Epithelial cell of esophagus (primary cell): ENCODE results near the gene COL4A2.

Experiments
- DNase-seq: peaks from one replicate; pipeline ENCODE4 v3.0.0; 2010; ENCODE audit warnings: low read depth
- H3K4me3 ChIP-seq: 2 replicates; pipeline ENCODE4 v1.5.1; 2011; ENCODE audit warnings: mild to moderate bottlenecking, low read length, control low read depth
- TF ChIP-seq, protein P1 (sequence below): IDR thresholded peaks from 2 replicates; pipeline ENCODE4 v1.5.1; 2011; ENCODE audit warnings: low read depth, mild to moderate bottlenecking, low read length, control low read depth, inconsistent platforms; ENCODE audit not compliant: insufficient read depth; ENCODE audit errors: missing control alignments

The COL4A2 gene

DNA sequence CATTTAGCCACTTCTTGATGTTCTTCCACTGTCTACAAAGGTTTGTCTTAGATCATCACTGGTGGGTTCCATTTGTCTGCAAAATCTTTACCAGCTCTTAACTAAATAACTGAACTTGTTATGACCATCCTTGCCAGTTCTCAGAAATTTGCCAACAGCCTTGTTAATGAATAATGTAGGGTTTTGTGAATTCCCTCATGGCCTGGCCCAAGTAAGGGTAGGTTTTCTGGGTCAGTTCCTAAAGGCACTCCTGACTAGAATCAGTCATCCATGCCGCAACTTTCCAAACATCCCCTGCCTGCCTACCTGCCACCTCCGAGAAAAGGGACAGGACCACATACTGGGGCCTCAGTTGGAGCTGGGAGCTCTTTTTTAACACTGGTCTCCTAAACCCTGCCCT lies 4.1 kb upstream of the COL4A2 start:
- TF ChIP-seq, protein P1, sequence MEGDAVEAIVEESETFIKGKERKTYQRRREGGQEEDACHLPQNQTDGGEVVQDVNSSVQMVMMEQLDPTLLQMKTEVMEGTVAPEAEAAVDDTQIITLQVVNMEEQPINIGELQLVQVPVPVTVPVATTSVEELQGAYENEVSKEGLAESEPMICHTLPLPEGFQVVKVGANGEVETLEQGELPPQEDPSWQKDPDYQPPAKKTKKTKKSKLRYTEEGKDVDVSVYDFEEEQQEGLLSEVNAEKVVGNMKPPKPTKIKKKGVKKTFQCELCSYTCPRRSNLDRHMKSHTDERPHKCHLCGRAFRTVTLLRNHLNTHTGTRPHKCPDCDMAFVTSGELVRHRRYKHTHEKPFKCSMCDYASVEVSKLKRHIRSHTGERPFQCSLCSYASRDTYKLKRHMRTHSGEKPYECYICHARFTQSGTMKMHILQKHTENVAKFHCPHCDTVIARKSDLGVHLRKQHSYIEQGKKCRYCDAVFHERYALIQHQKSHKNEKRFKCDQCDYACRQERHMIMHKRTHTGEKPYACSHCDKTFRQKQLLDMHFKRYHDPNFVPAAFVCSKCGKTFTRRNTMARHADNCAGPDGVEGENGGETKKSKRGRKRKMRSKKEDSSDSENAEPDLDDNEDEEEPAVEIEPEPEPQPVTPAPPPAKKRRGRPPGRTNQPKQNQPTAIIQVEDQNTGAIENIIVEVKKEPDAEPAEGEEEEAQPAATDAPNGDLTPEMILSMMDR = no peak
- DNase-seq = no peak
- H3K4me3 ChIP-seq = no peak overlapping the region

DNA sequence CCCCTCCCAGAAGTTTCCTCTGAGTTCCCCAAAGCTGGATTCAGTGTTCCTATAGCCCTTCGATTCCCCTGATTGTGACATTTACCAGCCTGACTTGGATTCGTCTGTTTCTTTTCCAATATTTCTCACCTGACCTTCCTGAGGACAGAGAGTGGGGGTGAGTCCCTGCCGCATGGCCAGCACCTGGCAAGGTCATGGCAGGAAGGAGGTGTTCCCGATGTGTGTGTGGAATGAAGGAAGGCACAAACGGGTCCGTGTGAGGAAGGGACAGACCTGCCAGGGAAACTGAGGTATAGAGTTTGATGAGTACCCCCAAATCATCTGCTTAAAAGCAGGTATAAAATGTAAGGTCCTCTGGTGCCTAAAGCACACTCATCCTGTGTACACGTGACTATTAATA lies 3.4 kb upstream of the COL4A2 start:
- TF ChIP-seq, protein P1 = no peak
- DNase-seq = no peak
- H3K4me3 ChIP-seq = no peak overlapping the region

DNA sequence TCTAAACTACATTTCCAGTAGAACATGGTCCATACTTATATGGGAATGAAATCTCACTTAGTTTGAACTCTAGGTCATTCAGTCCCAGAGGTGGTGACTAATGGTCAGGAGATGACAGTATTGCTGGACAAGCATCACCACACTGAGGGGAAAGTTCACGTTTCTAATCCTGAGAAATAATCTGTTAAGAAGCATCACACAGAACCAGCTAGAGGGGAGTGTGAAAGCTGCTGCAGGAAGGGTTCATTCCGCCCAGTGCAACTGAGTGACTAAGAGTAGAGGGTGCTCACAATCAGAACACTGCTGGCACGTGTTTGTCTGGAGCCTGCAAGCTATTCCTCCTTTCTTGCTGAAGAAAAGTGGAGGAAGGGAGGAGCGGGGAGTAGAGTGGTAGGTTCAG lies 2.8 kb upstream of the COL4A2 start:
- peak; percentile 29 for DNase-seq
- TF ChIP-seq, protein P1 = no peak
- H3K4me3 ChIP-seq = no peak overlapping the region

DNA sequence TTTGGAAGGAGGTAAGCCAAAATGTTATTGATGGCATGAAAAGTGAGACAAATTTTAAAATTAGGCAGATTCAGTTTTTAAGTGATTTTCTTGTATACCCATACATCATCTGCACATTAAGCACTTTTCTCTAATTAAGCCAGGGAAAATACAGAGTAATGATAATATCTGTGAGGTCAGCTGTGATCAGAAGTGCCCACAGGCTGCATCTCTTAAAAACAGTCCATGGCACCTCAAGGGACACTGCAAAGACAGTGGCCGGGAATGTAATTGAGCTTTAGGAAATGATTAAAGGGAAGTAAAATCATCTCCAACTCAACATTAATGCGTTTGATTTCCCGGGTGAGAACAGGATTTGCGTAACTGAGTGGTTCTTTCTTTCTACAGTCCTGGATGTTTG lies 2.1 kb upstream of the COL4A2 start:
- no peak overlapping the region for H3K4me3 ChIP-seq
- TF ChIP-seq, protein P1 = no peak
- no peak for DNase-seq

DNA sequence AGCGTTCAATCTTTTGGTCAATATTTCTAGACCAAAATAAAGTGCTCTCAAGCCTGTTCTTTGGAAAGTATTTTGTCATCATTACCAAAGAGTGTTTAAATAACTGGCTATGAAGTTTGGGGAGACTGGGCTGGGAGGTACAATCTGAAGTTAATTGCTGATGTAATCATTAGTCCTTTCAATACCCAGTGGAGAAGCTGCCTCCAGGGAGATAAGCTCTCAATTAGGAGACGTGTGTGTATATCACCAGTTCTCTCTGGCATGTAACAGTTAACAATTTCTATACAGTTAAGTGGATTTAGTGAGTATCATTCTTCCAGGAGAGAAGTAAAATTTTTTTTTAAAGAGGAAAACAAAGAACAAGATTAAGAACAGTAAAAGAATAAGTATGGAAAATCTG lies 1.5 kb upstream of the COL4A2 start:
- TF ChIP-seq, protein P1 = no peak
- H3K4me3 ChIP-seq = no peak overlapping the region
- no peak for DNase-seq

DNA sequence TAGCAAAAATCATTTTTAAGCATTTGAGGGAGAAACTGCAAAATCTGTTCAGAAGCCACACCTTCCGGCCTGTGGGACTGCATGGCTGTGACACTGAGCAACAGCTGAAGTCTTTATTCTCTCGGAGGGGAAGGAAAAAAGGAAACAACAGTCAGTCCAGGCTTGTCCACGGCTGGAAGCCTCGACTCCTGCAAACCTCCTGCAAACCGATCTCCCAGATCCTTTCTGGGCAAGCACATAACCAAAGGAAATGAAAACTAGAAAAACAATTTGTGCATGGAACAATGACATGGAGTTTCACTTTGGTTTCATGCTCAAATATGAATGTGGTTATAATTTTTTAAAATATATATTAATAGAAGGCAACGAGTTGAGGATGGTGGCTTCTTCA lies 1.1 kb upstream of the COL4A2 start:
- DNase-seq = no peak
- peak overlapping the region; percentile 61 for H3K4me3 ChIP-seq
- TF ChIP-seq, protein P1 = no peak

DNA sequence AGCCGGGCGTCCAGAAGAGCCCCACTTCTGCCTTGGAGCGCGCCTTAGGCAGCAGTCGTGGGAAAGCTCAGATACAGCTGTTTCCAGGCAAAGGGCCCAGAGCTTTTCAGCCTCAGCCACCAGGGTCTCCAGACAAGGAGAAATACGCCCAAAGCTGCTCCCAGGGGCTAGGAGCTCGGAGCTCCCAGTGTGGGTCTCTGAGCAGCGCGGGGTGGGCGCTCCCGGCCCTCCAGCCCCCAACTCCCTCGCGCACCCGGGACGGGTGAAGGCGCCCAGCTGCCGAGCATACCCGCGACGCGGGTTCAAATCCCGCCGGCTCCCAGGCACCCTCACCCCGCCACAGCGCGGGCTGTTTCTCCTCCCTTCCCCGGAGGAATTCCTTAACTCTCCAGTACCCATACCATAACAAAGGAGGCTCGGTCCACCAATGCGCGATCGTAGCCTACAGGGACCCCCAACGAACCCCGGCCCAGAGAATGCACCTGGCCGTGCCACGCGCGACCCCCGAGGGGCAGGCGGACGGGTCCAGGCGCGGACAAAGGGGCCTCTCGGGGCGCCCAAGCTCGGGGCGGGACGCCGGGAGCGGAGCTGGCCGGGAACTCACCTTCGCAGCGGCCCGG lies 634 bp upstream of the COL4A2 start:
- TF ChIP-seq, protein P1 = no peak
- peak overlapping the region; percentile 61 for H3K4me3 ChIP-seq
- no peak for DNase-seq
